Stimulated activated CD8-positive, alpha-beta memory T cell treated with anti-CD3 and anti-CD28 coated beads, Interleukin-15, amount 100 ng/mL, for 1 hour (primary cell): ENCODE data around the gene QARS1.

ENCODE experiments used
- DNase-seq: peaks from one replicate; pipeline ENCODE4 v3.0.0-alpha.2; 2020; ENCODE audit warnings: low read depth

The QARS1 gene

GRCh38 chr3:49120438-49121131 is 16.0 kb upstream of the QARS1 start, which contains the start of gene USP19:
Gene USP19 (minus strand): TSS chr3:49120823. CDS start chr3:49119145, 1,678 bp downstream.
- peak; percentile 80 for DNase-seq

- DNase-seq, result no peak
Observed at GRCh38 chr3:49120096-49120437, 15.5 kb upstream of the QARS1 start.

GRCh38 chr3:49119439-49119838 is 14.9 kb upstream of the QARS1 start:
- no peak for DNase-seq

GRCh38 chr3:49119036-49119435 is 14.5 kb upstream of the QARS1 start:
- no peak for DNase-seq

- no peak for DNase-seq
Observed at GRCh38 chr3:49112262-49112661, 7.7 kb upstream of the QARS1 start.

GRCh38 chr3:49111347-49111746 is 6.8 kb upstream of the QARS1 start:
- DNase-seq, result no peak

- no peak for DNase-seq
Observed at GRCh38 chr3:49110780-49111179, 6.2 kb upstream of the QARS1 start.

DNA sequence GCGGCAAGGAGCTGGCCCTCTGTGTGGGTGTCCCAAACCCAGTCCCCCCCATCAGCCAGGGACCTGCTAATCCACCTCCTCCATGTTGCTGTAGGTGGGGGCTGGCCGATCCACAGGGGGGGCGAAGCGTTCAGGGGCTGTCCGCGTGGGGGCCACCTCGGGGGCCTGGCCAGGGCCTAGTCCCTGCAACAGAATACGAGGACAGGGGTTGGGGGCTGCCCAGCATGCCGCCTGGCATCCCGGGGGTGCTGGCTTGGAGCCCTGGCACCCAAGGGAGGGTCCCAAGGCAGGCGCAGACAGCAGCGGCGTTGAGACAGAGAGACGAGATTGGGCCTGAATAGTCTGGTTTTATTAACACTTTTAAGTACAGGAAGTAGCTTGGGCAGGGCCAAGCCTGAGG is 3.8 kb upstream of the QARS1 start:
- DNase-seq, result no peak

GRCh38 chr3:49104052-49104426 is 518 bp downstream of the QARS1 start:
- DNase-seq, result no peak

GRCh38 chr3:49100046-49100615 is 4.4 kb downstream of the QARS1 start:
- no peak for DNase-seq

GRCh38 chr3:49098910-49099630 is 5.5 kb downstream of the QARS1 start:
- DNase-seq, result no peak

DNA sequence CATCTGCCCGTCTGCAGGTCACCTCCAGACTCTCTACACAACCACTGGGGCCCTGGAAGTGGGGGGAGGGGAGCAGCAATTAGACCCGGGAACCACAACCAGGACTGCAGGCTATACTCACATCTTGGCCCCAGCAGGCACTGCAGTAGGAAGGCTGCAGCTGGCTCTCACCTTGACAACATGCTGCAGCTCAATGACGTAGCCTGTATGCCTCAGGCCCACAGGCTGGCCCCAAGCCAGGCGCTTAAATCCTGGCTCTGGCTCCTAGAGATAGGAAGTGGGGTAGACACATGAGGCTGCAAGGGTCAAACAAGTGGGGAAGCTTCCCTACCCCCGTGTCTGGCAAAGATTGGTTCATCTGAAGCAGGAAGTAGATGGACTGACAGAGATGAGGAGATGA is 6.1 kb downstream of the QARS1 start:
- DNase-seq, result no peak

DNA sequence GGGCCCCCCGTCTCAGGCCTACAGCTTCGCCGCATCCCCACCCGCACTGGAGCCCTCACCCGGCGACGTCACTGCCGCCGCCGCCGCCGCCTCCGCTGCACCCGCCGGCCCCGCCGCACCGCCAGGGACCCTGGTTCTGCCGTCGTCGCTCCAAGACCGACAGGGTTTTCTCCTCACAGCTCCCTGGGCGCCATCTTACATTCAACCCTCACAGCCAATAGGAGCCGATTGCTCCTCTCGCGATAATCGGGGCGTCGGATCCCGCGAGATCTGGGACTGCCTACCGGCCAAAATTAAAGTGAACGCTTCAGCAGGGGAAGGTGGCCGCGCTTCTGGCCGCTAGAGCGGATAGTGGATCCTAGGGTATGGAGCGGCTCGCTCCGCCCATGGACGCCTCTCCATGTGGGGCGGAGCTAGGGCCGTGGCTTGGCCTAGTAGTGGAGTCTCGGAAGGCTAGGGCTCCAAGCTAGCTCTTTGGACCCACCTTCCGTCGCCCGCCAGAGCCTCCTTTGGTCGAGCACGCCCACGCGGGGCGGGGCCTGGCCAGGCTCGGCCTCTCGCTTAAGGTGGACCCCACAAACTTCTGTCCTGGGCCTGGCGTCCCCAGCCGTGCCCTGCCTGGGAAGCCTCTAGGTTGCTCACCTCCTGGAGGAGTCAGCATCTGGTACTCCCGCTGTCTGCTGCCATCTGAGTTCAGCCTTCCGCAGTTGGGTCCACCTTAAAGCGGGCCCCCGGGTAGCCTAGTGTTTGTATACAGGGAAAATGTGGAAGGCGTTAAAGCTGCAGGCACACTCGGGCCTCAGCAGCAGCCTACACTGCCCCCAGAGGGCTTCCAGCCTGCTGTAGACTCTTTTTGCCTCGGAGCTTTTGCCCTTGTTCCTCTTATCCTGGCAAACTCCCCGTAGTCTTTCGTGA is 10.4 kb downstream of the QARS1 start, which contains the start of gene QRICH1:
QRICH1 (minus strand) TSS at position 219 of the 915 bp plus-strand sequence. CDS start 17,054 bp downstream, outside the sequence.
- peak; percentile 88 for DNase-seq

DNA sequence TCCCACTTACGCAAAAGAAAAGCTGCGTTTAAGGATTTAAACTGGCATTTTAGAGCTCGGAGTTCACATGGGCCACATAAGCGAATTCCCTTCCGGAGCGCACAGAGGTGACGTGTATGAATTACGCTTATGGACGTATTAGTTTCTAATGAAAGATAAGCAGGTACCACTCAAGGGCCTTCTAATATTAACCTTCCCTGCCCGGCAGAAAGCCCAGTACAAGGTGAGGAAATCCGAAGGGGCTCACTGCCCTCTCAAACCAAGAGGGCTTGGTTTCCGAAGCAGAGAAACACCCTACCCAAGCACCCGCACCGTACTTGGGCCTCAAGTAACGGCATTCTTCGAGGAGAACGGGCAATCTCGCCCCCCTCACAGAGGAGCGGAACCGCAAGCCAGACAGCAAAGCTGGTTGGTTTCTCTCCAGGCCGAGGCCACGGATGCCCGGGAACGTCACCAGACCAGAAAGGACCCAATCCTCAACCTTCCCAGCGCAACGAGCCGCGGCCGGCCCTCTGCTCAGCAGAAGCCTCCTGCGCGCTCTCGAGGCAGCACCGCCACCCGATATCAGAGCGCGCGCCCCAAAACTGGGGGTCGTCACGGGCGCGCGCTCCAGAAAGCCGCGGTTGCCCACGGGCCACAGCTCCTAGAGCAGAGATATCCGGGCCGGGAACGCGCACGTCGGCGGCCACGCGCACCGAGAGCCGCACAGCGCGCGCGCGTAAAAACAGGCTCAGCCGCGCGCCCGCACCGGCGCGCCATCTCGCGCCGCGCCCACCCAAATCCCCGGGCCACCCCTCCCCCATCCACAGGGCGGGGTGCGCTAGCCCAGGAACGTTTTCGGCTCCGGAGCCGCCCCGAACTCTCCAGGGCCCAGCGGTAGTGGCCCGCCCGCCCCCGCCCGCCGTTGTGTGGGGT is 11.4 kb downstream of the QARS1 start:
- DNase-seq, result peak; percentile 60

DNA sequence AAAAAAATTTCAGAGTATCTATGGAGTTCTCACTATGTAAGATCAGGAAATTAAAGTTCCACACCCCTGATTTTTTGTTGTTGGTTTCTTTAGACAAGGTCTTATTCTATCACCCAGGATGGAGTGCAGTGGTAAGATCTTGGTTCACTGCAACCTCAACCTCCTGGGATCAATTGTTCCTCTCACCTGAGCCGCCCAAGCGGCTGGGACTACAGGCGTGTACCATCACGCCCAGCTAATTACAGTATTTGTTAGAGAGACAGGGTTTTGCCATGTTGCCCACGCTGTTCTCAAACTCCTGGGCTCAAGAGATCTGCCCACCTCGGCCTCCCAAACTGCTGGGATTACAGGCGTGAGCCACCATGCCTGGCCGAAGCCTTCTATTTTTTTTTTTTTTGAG is 23.1 kb downstream of the QARS1 start:
- DNase-seq, result no peak

DNA sequence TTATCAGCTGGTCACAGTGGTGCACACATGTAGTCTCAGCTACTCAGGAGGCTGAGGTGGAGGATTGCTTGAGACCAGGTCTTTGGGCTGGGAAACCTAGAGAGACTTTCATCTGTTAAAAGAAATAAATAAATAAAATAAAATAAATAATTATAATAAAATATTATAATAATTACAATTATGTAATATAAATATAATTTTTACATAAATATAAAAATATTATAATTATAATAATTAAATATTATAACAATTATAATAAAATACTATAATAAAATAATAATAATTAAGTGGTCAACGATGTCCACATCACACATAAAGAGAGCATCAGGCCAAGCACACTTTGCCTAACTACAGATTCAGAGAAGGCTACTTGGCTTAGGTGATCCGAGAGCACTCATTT is 25.3 kb downstream of the QARS1 start:
- DNase-seq, result no peak

DNA sequence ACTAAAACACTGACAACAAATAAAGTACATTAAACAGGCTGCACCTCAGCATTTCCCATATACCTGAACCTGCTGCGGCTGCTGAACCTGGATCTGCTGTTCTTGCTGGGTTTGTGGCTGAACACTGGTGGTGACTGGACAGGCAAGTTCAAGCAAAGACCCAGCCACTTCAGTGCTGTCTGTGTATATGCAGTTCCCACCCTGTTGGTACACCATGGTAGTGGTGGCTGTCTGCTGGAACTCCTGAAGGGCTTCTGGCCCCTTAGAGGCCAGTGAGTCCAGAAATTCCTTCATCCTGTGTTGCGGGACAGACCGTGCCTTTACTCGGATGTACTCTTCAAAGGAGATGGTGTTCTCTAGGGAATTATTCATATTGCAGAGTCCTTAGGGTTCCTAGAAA is 27.9 kb downstream of the QARS1 start:
- no peak for DNase-seq

GRCh38 chr3:49076116-49076515 is 28.4 kb downstream of the QARS1 start:
- no peak for DNase-seq

DNA sequence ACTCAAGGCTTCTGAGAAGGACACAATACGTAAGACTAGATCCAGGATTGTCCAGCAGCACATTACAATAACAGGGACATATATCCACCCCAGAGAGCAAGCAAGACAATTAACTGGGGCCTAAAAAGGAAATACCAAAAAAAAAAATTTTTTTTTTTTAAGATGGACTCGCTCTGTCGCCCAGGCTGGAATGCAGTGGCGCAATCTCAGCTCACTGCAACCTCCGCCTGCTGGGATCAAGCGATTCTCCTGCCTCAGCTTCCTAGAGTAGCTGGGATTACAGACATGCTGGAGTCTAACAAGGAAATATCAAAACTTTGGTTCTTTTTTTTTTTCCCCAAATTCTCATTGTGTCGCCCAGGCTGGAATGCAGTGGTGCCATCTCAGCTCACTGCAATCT is 46.5 kb downstream of the QARS1 start:
- DNase-seq, result no peak

GRCh38 chr3:49057268-49057667 is 47.3 kb downstream of the QARS1 start:
- DNase-seq, result no peak

DNA sequence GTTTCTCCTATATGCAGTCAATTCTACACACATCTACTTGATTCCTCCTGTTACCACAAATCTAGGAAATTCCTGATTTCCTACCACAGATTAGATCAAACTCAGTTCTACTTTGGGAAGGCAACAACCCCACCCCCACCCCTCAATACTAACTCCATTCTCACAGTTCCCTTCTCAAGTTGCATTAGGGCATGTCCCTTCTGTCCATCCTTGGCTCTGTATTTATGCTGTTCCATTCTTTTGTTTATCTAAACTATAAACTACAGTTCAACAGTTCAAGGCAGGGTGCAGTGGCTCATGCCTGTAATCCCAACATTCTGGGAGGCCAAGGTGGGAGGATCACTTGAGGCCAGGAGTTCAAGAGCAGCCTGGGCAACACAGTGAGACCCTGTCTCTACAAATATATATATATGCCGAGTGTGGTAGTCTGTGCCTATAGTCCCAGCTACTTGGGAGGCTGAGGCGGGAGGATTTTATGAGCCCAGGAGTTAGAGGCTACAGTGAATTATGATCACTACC is 50.2 kb downstream of the QARS1 start:
- DNase-seq, result no peak
